Measurements from ENCODE around the gene IGF2R. TPM values are rescaled to one million over a fixed set of nuclear protein-coding genes. Genes with fewer than 3 reads are reported as not detected.

Gene IGF2R
- total and polyA plus RNA-seq, 2 of the 13 experiments (the other 11 are each of a cell fraction or from before 2014, with no cell fraction given), result 38.3 to 70.0 TPM

- Histone ChIP-seq H3K36me3 (replicated peaks in 1 of 2; ENCODE audit: control insufficient read depth in 1 of 2, insufficient read depth in 2 of 2, low read length in 2 of 2) (peaks cover 15 to 40% of the 10 kb centered on the region in 2 experiments; a peak in 4 of 5 replicates), H3K9ac (ENCODE audit: insufficient read depth, low read depth, low read length) (no peak overlapping the region), H4K20me1 (ENCODE audit: insufficient read depth, low read length) (peaks cover 28% of the 10 kb centered on the region), H3K27ac (ENCODE audit: extremely low read length, insufficient read depth, low read length) (no peak overlapping the region), H3K79me2 (ENCODE audit: insufficient read depth, low read length) (peaks cover 51% of the 10 kb centered on the region), H3K4me2 (ENCODE audit: low read depth, low read length) (no peak overlapping the region), H2AFZ (ENCODE audit: low read length) (no peak overlapping the region), H3K4me1 (ENCODE audit: insufficient read depth, low read length) (no peaks in the 10 kb centered on the region), H3K27me3 (ENCODE audit: control insufficient read depth in 1 of 2, insufficient read depth in 2 of 2, low read length in 2 of 2) (no peaks in the 10 kb centered on the region), H3K4me3 (replicated peaks in 1 of 3; ENCODE audit: insufficient read depth in 1 of 3, low read depth in 2 of 3, low read length in 3 of 3) (no peak overlapping the region), H3K9me3 (ENCODE audit: low read length) (no peaks in the 10 kb centered on the region)
- POLR2A ChIA-PET, result no interaction called here
- CTCF ChIA-PET (ENCODE audit: low intra/inter-chr PET ratio, low total read pairs), result no interaction called here
- TF ChIP-seq SNAPC2 (CRISPR knock-in tag; IDR thresholded peaks at IDR 0.05) (no peak), IRF1 (CRISPR knock-in tag; IDR thresholded peaks at IDR 0.05; ENCODE audit: low read depth) (no peak), NFIC (IDR thresholded peaks at IDR 0.05; ENCODE audit: low read length) (no peak), ZNF563 (CRISPR knock-in tag; IDR thresholded peaks at IDR 0.05) (no peak), NFE2L2 (IDR thresholded peaks at IDR 0.05; ENCODE audit: low read length) (no peak), MAFF (IDR thresholded peaks at IDR 0.05; ENCODE audit: low read depth, low read length) (no peak), RAD51 (IDR thresholded peaks at IDR 0.05; ENCODE audit: borderline replicate concordance) (no peak), HBP1 (CRISPR knock-in tag; IDR thresholded peaks at IDR 0.05; ENCODE audit: low read depth) (no peak), ZNF331 (CRISPR knock-in tag; IDR thresholded peaks at IDR 0.05) (no peak), TGIF2 (CRISPR knock-in tag; IDR thresholded peaks at IDR 0.05) (no peak), RNF219 (CRISPR knock-in tag; IDR thresholded peaks at IDR 0.05) (no peak), MATR3 (CRISPR knock-in tag; IDR thresholded peaks at IDR 0.05) (no peak), ZNF891 (CRISPR knock-in tag; IDR thresholded peaks at IDR 0.05) (no peak)
- intact Hi-C loops (cut with micrococcal nuclease; ENCODE audit: unreplicated experiment) (no loop called here), in situ Hi-C loops (cut with HindIII; ENCODE audit: extremely low pct_ligation_motif_present, low pct_unique_long_range_greater_than_20kb) (no loop called here)
- BruUV-seq (replicated peaks), result no TSS peak
- DNase-seq (ENCODE audit: low spot score) (no peak), FAIRE-seq (no peak), ATAC-seq (no peak)
- 96% methylated on average over 2 of the region's 2 CpGs for WGBS (ENCODE audit: low lambda C conversion rate)
Observed at GRCh38 chr6:160007611-160008010, 38.7 kb downstream of the IGF2R start.

Data from HepG2 (cell line).